HepG2 (cell line): ENCODE data around the gene TOP2A. TPM values are rescaled to one million over a fixed set of nuclear protein-coding genes. Genes with fewer than 3 reads are reported as not detected.

Experiments
- BCLAF1 ChIP-seq: fragments of 450-650 bp; IDR thresholded peaks from 2 replicates; pipeline ENCODE4 v1.6.1; 2017; ENCODE audit warnings: mild to moderate bottlenecking
- MATR3 ChIP-seq: sonication (generic); formaldehyde crosslinking; IDR thresholded peaks from 2 replicates; pipeline ENCODE4 v1.4.0; 2020; ENCODE audit warnings: missing genetic modification reagents
- MED13 ChIP-seq: sonication (generic); formaldehyde crosslinking; IDR thresholded peaks from 2 replicates; pipeline ENCODE4 v1.5.0; 2020; ENCODE audit warnings: missing genetic modification reagents
- NFKBIZ ChIP-seq: IDR thresholded peaks from 2 replicates; pipeline ENCODE4 v1.6.1; 2018; ENCODE audit warnings: missing genetic modification reagents, missing compliant biosample characterization
- NR2C2 ChIP-seq: sonication (generic); formaldehyde crosslinking; IDR thresholded peaks from 2 replicates; pipeline ENCODE4 v1.4.0; 2020; ENCODE audit warnings: missing genetic modification reagents, mild to moderate bottlenecking, moderate library complexity, borderline replicate concordance
- PHF20 ChIP-seq: sonication (generic); formaldehyde crosslinking; IDR thresholded peaks from 2 replicates; pipeline ENCODE4 v1.5.0; 2020; ENCODE audit warnings: mild to moderate bottlenecking, missing genetic modification reagents
- TEAD3 ChIP-seq: optimal IDR thresholded peaks from 2 replicates; pipeline ENCODE3; 2016; ENCODE audit warnings: borderline replicate concordance
- ZBTB44 ChIP-seq: sonication (generic); formaldehyde crosslinking; IDR thresholded peaks from 2 replicates; pipeline ENCODE4 v1.4.0; 2020; ENCODE audit warnings: missing genetic modification reagents
- ZMYM4 ChIP-seq: sonication (generic); formaldehyde crosslinking; IDR thresholded peaks from 2 replicates; pipeline ENCODE4 v1.8.1; 2023; ENCODE audit warnings: mild to moderate bottlenecking, missing genetic modification reagents
- ZNF30 ChIP-seq: sonication (generic); formaldehyde crosslinking; IDR thresholded peaks from 2 replicates; pipeline ENCODE4 v1.5.0; 2020; ENCODE audit warnings: mild to moderate bottlenecking, missing genetic modification reagents
- ZNF318 ChIP-seq: sonication (generic); formaldehyde crosslinking; IDR thresholded peaks from 2 replicates; pipeline ENCODE4 v1.4.0; 2020; ENCODE audit warnings: mild to moderate bottlenecking, missing genetic modification reagents
- ZNF441 ChIP-seq: sonication (generic); formaldehyde crosslinking; IDR thresholded peaks from 2 replicates; pipeline ENCODE4 v1.7.0; 2021; ENCODE audit warnings: missing genetic modification reagents, borderline replicate concordance
- ZNF552 ChIP-seq: sonication (generic); formaldehyde crosslinking; IDR thresholded peaks from 2 replicates; pipeline ENCODE4 v1.9.0; 2022; ENCODE audit warnings: missing genetic modification reagents, mild to moderate bottlenecking, borderline replicate concordance
- ZNF558 ChIP-seq: sonication (generic); formaldehyde crosslinking; IDR thresholded peaks from 2 replicates; pipeline ENCODE4 v1.9.0; 2022; ENCODE audit warnings: mild to moderate bottlenecking, missing genetic modification reagents, borderline replicate concordance
- ZNF773 ChIP-seq: sonication (generic); formaldehyde crosslinking; IDR thresholded peaks from 2 replicates; pipeline ENCODE4 v1.4.0; 2020; ENCODE audit warnings: missing genetic modification reagents, borderline replicate concordance
- polyA plus RNA-seq, 8 experiments: library from polyadenylated mRNA; depleted of rRNA in 3 of 8; stranded (reverse) in 7 of 8; unstranded in 1 of 8; fragments of >200 nt; fragmentation: Illumina TruSeq in 4 of 8; extraction: Trizol in 4 of 8; gene quantifications; 2 replicates each; pipeline versions ENCODE4 v1.2.1 to v1.2.3, GENCODE V29; 2011 to 2016; ENCODE audit warnings: low read depth in 4 of 8, missing spikeins in 1 of 8, mixed read lengths in 1 of 8; ENCODE audit not compliant: insufficient read depth in 1 of 8
- total RNA-seq, 5 experiments: library from RNA; depleted of rRNA; stranded (reverse); fragments of >200 nt; fragmentation: Illumina TruSeq; extraction: Trizol; gene quantifications; 2 replicates each; pipeline ENCODE4 v1.2.3, GENCODE V29; 2016; ENCODE audit warnings: low read depth in 1 of 5

Gene TOP2A
- total and polyA plus RNA-seq, 2 of the 13 experiments (the other 11 are each of a cell fraction or from before 2014, with no cell fraction given) = 108 to 327 TPM

- TF ChIP-seq ZNF558 (no peak), ZNF773 (CRISPR knock-in tag) (no peak), ZBTB44 (no peak), ZNF441 (0 out of 2 replicates have a peak, but pooled peaks have one; percentile 29), ZNF30 (no peak), ZNF552 (no peak), MATR3 (no peak), TEAD3 (CRISPR knock-in tag) (peak; percentile 59), MED13 (CRISPR knock-in tag) (no peak), ZNF318 (no peak), PHF20 (CRISPR knock-in tag) (no peak), NFKBIZ (CRISPR knock-in tag) (0 out of 2 replicates have a peak, but pooled peaks have one; percentile 35), NR2C2 (CRISPR knock-in tag) (peak; percentile 29; the same call in 1 of the 2 replicates), ZMYM4 (CRISPR knock-in tag) (0 out of 2 replicates have a peak, but pooled peaks have one; percentile 20), BCLAF1 (no peak)
Measured at GRCh38 chr17:40355123-40355803, 62.4 kb downstream of the TOP2A start (continued).
